ENCODE data around the gene PWWP2A. TPM values are rescaled to one million over a fixed set of nuclear protein-coding genes. Genes with fewer than 3 reads are reported as not detected.
A peak's percentile ranks its signal among the peaks of the same experiment; 100 is the strongest.

PWWP2A gene, protein sequence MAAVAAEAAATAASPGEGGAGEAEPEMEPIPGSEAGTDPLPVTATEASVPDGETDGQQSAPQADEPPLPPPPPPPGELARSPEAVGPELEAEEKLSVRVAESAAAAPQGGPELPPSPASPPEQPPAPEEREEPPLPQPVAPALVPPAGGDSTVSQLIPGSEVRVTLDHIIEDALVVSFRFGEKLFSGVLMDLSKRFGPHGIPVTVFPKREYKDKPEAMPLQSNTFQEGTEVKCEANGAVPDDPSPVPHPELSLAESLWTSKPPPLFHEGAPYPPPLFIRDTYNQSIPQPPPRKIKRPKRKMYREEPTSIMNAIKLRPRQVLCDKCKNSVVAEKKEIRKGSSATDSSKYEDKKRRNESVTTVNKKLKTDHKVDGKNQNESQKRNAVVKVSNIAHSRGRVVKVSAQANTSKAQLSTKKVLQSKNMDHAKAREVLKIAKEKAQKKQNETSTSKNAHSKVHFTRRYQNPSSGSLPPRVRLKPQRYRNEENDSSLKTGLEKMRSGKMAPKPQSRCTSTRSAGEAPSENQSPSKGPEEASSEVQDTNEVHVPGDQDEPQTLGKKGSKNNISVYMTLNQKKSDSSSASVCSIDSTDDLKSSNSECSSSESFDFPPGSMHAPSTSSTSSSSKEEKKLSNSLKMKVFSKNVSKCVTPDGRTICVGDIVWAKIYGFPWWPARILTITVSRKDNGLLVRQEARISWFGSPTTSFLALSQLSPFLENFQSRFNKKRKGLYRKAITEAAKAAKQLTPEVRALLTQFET
- total RNA-seq: 23.7 and 32.2 TPM in 2 replicates
- polyA plus RNA-seq: 17.9 and 19.9 TPM in 2 replicates

DNA sequence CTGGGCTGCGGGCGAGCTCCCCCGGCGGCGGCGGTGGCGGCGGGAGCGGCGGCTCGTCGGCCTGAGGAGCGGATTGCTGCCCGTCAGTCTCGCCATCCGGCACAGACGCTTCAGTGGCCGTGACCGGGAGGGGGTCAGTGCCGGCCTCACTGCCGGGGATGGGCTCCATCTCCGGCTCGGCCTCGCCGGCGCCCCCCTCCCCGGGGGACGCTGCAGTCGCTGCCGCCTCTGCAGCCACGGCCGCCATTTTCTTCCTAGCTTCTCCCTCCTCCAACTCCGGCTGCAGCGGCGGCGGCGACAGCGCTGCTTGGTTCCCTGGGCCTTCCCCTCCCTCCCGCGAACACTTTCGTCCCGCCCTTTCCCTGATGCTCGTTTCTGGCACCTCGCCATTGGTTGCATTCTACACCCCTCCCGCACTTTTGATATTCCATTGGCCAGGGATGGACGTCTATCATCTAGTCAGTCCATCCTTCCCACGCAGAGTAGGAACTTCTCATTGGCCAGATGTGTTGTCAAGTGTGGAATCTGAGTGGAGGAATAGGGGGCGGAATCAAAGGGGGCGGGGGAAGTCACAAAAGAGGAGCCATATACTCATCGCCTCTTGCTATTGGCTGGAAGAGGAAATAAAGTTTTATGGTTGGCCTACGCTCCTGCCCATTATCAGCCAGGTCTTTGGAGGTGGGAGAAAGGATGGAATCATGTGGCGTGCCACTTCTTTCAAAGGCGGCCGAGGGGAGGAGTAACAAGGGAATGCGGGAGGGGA lies at the start of gene PWWP2A:
TSS of gene PWWP2A (minus strand) at position 309 of the 763 bp plus-strand sequence. CDS start at position 247, 62 bp downstream.
- H3K27ac ChIP-seq: peak within 1 kb of the TSS; percentile 96

DNA sequence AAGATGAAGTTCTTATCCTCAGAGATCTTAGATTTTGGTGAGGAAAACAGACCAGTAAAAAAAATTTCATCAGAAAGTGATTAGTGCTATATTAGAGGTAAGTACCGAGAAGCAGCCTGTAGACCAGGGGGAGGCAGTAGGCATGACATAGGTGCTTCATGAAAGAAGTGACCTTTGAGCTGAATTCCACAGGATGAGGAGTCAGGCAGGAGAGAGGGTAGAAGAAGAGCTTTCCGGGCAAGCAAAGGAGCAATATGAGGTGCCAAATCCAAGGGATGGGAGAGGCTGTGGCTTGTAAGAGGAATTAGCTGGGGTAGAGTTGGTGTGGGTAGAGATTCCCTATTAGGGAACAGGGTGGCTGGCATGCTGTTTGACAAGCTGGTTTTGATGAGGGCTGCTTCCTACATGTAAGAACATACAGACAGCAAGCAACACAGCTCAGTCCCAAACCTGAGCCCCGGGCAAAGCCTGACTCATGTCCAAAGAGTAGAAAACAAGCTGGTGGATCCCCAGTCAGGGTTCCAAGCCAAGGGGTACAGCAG lies 48.4 kb upstream of the PWWP2A start:
- H3K36me3 ChIP-seq: no peaks in the 10 kb centered on the region
- no peak for DNase-seq (ENCODE audit: low read depth in 1 of 2, low spot score in 1 of 2)
- TF ChIP-seq, protein P1, sequence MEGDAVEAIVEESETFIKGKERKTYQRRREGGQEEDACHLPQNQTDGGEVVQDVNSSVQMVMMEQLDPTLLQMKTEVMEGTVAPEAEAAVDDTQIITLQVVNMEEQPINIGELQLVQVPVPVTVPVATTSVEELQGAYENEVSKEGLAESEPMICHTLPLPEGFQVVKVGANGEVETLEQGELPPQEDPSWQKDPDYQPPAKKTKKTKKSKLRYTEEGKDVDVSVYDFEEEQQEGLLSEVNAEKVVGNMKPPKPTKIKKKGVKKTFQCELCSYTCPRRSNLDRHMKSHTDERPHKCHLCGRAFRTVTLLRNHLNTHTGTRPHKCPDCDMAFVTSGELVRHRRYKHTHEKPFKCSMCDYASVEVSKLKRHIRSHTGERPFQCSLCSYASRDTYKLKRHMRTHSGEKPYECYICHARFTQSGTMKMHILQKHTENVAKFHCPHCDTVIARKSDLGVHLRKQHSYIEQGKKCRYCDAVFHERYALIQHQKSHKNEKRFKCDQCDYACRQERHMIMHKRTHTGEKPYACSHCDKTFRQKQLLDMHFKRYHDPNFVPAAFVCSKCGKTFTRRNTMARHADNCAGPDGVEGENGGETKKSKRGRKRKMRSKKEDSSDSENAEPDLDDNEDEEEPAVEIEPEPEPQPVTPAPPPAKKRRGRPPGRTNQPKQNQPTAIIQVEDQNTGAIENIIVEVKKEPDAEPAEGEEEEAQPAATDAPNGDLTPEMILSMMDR (IDR thresholded peaks at IDR 0.05; ENCODE audit: low read depth, low read length): no peak
- H3K27ac ChIP-seq: no peak overlapping the region
- H3K4me1 ChIP-seq (ENCODE audit: low read depth): peaks cover 26% of the 10 kb centered on the region
- H3K4me3 ChIP-seq: no peak overlapping the region
- no peaks in the 10 kb centered on the region for H3K27me3 ChIP-seq
- H3K9me3 ChIP-seq (ENCODE audit: low read depth): no peaks in the 10 kb centered on the region

More for the DNA sequence above, at the start of gene PWWP2A:
- peaks cover 11% of the 10 kb centered on the region for H3K36me3 ChIP-seq
- H3K4me1 ChIP-seq (ENCODE audit: low read depth): no peaks in the 10 kb centered on the region
- DNase-seq (ENCODE audit: low read depth in 1 of 2, low spot score in 1 of 2): peak; percentile 100
- H3K9me3 ChIP-seq (ENCODE audit: low read depth): no peaks in the 10 kb centered on the region
- H3K4me3 ChIP-seq: peak within 1 kb of the TSS; percentile 99
- TF ChIP-seq, protein P1 (IDR thresholded peaks at IDR 0.05; ENCODE audit: low read depth, low read length): peak; percentile 16
- H3K27me3 ChIP-seq: no peaks in the 10 kb centered on the region

DNA sequence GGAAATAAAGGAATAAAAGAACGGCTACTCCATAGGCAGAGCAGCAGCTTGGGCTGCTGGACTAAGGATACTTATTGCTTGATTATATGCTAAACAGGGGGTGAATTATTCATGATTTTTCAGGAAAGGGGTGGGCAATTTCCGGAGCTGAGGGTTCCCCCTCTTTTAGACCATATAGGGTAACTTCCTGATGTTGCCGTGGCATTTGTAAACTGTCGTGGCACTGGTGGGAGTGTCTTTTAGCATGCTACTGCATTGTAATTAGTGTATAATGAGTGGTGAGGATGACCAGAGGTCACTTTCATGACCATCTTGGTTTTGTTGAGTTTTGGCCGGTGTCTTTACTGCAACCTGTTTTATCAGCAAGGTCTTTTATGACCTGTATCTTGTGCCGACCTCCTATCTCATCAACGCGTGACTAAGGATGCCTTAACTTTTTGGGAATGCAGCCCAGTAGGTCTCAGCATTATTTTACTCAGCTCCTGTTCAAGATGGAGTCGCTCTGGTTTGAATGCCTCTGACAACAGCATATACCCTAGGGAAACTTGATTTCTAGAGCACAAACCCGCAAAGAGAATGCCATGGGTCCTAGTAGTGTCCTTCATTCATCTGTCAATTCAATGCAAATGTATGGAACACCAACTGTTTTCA lies 47.8 kb upstream of the PWWP2A start:
- Histone ChIP-seq H3K4me3 (no peak overlapping the region), H3K36me3 (no peaks in the 10 kb centered on the region), H3K4me1 (ENCODE audit: low read depth) (peaks cover 26% of the 10 kb centered on the region), H3K9me3 (ENCODE audit: low read depth) (no peaks in the 10 kb centered on the region), H3K27me3 (no peaks in the 10 kb centered on the region), H3K27ac (no peak overlapping the region)
- TF ChIP-seq, protein P1 (IDR thresholded peaks at IDR 0.05; ENCODE audit: low read depth, low read length): no peak
- no peak for DNase-seq (ENCODE audit: low read depth in 1 of 2, low spot score in 1 of 2)

DNA sequence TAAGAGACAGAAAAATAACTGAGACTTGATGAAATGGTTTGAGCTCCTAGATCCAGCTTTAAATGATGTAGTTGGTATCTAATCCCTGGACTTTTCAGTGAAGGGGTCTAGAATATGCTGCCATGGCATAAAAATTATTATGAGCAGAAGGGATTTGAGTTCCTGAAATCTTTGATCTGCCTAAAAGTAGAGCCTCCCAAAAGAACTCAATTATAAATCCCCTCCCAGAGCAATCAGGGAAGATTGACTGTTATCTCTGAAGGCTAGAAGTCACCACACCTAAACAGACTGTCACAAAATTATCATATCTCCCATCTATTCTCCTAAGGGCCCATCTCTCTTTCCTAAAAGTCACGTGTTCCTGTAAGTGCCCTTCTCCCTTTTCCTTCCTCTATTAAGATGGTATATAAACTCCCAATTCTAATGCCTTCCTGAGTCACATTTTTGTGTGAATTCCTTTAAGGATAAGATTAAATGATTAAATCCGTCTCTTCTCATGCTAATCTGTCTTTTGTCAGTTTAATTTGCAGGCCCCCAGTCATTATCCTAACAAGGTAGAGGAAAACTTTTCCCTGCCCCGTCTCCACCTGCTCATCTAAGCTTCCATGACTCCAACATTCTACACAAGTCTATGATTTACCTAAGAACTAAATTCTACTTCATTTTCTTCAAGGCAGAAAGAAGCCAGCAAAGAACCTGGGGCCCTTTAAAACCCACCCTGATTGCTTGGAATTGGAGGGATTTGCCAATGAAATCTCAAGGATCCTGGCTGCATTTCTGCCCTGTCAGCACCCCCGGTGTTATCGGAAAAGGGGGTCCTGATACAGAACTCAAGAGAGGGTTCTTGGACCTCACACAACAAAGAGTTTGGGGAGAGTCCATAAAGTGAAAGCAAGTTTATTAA lies 47.1 kb upstream of the PWWP2A start:
- no peak overlapping the region for H3K4me3 ChIP-seq
- TF ChIP-seq, protein P1 (IDR thresholded peaks at IDR 0.05; ENCODE audit: low read depth, low read length): no peak
- DNase-seq (ENCODE audit: low read depth in 1 of 2, low spot score in 1 of 2): no peak

More for the DNA sequence above, 47.1 kb upstream of the PWWP2A start:
- Histone ChIP-seq H3K27me3 (no peaks in the 10 kb centered on the region), H3K27ac (peak overlapping the region; percentile 18), H3K4me1 (ENCODE audit: low read depth) (peaks cover 22% of the 10 kb centered on the region), H3K9me3 (ENCODE audit: low read depth) (no peaks in the 10 kb centered on the region), H3K36me3 (no peaks in the 10 kb centered on the region)
